H54 (cell line): ENCODE results near the gene ESYT1.
A peak's percentile ranks its signal among the peaks of the same experiment; 100 is the strongest.
"Not testable (repeated sequence)": the region's sequence is repeated elsewhere in the genome, so short reads cannot be mapped to it uniquely, and the experiment has no call there.

Source experiments
- DNase-seq: peaks from one replicate; pipeline ENCODE4 v3.0.0; 2011; ENCODE audit warnings: low spot score, mixed read lengths; ENCODE audit not compliant: insufficient read length
- FAIRE-seq: peaks from 3 replicates; lab custom pipeline; 2011; peaks lifted over from hg19 to GRCh38; lab: Jason Lieb, UNC
- POLR2A ChIP-seq: IDR thresholded peaks from 2 replicates; pipeline ENCODE4 v1.6.1; 2011; ENCODE audit warnings: low read depth, mild to moderate bottlenecking, low read length

Gene ESYT1

DNA sequence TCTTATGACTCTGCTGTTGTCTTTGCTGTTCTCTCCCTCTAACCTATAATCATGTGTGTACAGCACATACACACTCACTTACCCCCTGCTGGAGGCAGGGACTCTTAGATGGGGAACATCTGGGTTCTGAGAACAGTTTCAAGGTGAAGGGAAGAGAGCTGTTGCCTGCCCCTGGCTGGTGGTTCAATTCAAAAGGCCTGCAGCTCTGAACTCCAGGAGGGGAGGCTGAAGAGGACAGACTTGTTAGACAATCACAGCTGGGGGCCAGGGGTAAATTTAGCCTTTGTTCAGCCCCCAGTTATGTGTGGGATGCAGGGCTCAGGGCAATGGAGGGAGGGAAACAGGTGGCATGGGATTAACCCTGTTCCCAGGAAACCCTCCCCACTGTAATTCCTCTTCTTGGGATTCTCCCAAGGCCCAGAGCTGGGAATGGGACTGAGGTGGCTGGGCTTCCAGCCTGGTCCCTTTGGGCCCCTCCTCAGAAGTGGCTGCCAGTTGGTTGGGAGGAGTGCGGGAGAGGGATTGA, 26.2 kb downstream of the ESYT1 start:
- TF ChIP-seq POLR2A, result no peak
- FAIRE-seq, result no peak
- DNase-seq, result no peak

DNA sequence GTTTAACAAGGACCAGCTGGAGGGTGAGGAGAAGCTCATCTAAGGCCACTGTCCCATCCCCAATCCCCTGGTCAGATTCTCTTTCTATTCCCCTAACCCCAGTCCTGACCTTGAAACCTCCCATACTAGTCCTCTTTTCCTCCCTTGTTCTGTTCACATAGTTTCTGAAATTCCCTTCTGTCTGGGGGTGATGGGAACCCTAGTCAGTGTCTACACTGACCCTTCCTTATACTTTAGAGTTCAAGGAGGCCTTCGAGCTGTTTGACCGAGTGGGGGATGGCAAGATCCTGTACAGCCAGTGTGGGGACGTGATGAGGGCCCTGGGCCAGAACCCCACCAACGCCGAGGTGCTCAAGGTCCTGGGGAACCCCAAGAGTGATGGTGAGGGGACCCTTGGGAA, 26.8 kb downstream of the ESYT1 start:
- DNase-seq (no peak), FAIRE-seq (no peak)
- no peak for TF ChIP-seq POLR2A

DNA sequence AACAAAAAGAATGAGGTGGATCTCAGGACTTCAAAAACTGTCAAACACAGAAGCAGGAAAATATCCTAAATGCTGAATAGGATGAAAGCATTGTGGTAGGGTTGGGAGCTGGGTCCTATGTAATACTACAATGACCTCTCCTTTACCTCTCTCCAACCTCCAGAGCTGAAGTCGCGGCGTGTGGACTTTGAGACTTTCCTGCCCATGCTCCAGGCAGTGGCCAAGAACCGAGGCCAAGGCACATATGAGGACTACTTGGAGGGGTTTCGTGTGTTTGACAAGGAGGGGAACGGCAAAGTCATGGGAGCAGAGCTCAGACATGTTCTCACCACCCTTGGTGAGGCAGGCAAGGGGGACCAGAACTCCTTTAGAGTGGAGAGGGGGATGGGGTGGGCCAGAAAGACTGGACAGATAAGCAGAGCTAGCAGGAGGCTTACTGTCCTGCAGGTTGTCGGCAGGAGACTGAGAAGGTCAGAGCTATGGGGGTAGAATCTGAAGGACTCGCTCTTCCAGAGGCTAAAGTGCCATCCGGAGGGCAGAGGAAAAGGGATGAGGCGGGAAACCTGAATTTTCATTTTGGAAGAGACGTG, 27.3 kb downstream of the ESYT1 start:
- DNase-seq (no peak), FAIRE-seq (no peak)
- no peak for TF ChIP-seq POLR2A

DNA sequence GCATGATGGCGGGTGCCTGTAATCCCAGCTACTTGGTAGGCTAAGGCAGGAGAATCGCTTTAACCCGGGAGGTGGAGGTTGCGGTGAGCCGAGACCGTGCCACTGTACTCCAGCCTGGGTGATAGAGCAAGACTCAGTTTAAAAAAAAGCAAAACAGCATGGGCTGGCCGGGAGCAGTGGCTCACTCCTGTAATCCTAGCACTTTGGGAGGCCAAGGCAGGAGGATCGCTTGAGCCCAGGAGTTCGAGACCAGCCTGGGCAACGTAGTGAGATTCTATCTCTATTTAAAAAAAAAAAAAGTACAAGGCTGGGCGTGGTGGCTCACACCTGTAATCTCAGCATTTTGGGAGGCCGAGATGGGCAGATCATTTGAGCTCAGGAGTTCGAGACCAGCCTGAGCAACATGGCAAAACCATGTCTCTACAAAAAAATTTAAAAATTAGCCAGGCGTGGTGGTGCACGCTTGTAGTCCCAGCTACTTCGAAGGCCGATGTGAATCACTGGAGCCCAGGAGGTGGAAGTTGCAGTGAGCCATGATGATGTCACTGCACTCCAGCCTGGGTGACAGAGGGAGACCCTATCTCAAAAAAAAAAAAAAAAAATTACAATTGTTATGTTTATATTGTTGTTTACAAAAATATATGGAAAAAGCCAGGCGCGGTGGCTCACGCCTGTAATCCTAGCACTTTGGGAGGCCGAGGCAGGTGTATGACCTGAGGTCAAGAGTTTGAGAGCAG, 28.6 kb downstream of the ESYT1 start:
- not testable (repeated sequence) for FAIRE-seq, DNase-seq

DNA sequence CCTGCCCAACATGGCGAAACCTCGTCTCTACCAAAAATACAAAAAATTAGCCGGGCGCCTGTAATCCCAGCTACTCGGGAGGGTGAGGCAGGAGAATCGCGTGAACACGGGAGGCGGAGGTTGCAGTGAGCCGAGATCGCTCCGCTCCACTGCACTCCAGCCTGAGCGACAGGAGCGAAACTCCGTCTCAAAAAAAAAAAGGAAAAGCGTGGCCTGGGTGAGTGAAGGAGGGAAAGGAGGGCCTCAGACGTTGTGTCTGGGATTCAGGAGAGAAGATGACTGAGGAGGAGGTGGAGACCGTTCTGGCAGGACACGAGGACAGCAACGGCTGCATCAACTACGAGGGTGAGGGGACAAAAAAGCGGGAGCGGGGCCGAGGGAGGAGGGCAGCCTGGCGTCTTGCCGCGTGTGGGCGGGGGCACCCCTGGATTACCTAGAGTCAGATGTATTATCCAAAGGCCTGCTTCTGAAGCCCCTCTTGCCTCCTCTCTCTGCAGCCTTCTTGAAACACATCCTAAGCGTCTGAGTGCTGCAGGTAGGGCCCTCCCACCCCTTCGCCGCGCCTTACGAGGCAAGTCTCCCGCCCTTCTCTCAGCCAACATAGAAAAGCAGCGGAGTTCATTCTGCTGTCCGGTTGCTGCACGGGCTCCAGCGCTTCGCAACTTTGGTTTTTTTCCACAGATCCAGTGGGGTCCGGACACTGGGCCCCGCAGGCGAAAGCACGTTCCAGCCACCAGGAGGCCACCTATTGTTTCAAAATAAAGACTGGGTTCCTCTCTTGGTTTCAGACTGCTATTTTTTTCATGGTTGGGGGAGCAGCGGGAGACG, 29.3 kb downstream of the ESYT1 start:
- DNase-seq, result peak; percentile 57
- FAIRE-seq, result no peak
- TF ChIP-seq POLR2A, result peak; percentile 27; the same call in 1 of the 2 replicates

DNA sequence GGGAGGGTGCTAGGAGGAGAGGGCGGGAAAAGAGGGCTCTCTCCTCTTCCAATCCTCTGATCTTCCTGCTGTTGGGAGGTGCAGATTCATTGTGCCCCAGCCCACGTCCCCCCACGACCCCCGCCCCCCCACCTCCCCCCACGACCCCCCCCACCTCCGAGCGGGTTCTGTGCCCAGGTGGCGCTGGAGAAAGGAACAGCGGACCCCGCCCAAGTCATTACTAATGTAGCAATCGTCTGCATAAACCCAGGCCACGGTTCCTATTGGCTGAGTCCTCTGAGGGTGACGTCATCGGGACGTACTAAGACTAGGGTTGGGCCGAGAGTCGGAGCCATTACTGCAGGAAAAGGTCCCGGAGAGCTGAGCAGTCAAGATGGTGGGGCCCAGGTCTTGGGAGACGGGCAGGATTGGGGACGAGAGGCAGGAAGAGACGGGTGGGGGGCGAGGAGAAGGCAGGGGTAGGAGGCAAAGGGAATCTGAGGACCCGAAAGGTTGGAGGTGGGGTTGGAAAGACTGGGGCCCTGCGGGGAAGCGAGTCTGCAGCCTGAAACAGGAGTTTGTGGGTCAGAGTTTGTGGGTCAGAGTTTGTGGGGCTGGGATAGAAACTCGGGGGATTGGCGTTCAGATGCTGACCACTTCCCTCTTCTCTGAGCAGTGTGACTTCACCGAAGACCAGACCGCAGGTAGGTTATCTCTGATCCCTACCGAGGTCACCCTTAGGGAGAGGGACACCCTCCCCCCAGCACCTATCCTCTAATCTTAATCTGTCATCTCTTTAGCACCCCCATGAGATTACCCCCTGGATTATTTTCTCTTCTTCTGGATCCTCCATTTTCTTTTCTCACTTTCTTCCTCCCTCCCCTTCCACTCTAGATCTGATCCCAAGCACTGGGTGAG, 30.2 kb downstream of the ESYT1 start, which contains the start of gene MYL6:
MYL6 (plus strand) TSS at position 331 of the 897 bp plus-strand sequence; CDS start at position 374, 43 bp downstream.
- DNase-seq, result peak; percentile 81
- peak; percentile 96 for TF ChIP-seq POLR2A
- FAIRE-seq, result no peak

DNA sequence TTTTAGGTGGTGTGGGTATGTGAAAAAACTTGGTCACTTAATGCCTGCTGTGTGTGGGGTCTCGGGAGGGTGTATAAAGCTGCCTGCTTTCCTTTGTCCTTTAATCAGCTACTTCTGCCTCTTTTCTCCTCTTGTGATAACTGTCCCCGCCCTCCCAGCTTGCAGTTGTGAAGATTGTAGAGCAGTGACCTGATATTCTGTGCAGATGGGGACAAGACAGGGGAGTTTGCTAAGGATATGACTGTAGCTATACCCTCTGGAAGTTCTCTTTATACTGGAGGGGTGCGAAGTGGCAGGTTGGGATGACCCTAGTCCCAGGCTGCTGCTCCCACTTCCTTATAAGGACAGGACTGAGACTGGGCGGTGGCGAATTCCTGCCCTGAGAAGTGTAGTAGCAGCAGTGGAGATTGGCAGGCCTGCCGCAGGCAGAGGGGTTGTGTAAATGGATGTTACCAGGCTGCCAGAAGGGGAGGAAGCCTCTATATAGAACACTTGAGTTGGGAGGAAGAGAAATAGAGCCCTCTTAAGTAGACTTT, 30.9 kb downstream of the ESYT1 start:
- no peak for TF ChIP-seq POLR2A
- DNase-seq (no peak), FAIRE-seq (no peak)

DNA sequence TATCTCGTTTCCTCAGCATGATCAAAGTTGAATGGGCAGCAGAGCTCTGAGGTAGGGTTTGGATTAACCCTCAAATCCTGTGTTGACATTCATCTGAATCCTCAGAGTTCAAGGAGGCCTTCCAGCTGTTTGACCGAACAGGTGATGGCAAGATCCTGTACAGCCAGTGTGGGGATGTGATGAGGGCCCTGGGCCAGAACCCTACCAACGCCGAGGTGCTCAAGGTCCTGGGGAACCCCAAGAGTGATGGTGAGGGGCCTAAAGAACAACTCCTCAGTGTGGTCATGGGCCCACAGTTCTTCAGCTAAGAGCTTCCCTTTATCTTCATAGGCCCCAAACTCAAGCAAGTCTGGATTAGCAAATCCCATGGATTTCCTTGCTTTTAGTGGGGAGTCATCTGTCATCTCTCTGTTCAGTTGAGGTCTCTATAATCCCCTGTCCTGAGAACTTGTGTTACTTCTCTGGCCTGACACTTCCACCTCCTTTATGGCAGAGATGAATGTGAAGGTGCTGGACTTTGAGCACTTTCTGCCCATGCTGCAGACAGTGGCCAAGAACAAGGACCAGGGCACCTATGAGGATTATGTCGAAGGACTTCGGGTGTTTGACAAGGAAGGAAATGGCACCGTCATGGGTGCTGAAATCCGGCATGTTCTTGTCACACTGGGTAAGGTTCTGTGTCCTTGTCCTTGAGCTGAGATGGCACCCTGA, 31.6 kb downstream of the ESYT1 start:
- no peak for FAIRE-seq
- no peak for TF ChIP-seq POLR2A
- DNase-seq, result no peak

DNA sequence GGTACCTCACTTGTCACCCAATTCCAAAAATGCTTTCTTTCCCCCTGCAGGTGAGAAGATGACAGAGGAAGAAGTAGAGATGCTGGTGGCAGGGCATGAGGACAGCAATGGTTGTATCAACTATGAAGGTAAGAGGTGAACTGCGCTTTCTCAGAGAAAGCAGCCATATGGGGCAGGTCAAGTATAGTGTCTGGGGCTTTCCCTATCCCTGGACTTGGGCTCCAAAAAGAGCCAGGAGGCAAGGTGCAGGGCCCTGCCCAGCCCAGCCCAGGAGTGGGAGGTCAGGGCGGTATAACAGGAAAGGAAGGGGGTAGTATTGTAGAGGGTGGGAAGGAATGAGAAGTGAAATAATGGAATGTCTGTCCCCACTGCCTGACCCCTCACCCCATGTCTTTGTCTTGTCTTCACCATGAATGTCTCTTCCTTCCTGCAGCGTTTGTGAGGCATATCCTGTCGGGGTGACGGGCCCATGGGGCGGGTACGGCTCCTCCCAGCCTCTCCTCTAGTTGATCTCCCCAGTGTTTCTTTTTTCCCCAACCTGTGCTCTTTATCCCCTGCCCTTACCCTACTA, 32.2 kb downstream of the ESYT1 start:
- TF ChIP-seq POLR2A, result no peak
- FAIRE-seq (no peak), DNase-seq (no peak)

DNA sequence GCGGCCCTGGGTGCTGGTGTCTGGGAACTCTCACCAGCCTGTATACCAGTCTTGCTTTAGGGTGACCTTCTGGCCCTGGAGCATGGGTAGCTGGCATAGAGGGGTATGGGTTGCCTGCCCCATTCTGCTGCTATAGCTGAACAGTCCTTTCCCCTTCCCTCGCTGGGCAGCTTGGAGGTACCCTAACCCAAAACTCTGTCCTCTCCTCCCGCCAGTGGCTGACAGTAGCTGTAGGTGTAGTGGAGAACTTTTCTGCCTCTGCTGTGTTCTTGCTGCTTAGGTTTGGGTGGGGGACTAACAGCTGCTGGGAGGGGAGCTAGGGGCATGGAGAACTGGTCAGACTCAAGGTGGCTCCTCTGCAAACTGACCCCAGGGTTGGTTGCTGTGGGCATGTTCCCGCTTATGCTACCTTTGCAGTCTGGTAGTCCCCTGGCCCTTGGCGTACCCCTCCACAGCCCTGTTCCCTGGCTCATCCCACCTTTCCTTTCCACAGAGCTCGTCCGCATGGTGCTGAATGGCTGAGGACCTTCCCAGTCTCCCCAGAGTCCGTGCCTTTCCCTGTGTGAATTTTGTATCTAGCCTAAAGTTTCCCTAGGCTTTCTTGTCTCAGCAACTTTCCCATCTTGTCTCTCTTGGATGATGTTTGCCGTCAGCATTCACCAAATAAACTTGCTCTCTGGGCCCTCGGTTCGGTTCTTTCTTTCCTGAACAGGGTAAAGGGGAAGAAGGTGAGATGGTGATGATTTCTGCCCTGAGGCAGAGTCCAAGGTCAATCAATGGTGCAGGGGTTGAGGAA, 33.0 kb downstream of the ESYT1 start:
- DNase-seq, result no peak
- no peak for FAIRE-seq
- TF ChIP-seq POLR2A, result no peak

DNA sequence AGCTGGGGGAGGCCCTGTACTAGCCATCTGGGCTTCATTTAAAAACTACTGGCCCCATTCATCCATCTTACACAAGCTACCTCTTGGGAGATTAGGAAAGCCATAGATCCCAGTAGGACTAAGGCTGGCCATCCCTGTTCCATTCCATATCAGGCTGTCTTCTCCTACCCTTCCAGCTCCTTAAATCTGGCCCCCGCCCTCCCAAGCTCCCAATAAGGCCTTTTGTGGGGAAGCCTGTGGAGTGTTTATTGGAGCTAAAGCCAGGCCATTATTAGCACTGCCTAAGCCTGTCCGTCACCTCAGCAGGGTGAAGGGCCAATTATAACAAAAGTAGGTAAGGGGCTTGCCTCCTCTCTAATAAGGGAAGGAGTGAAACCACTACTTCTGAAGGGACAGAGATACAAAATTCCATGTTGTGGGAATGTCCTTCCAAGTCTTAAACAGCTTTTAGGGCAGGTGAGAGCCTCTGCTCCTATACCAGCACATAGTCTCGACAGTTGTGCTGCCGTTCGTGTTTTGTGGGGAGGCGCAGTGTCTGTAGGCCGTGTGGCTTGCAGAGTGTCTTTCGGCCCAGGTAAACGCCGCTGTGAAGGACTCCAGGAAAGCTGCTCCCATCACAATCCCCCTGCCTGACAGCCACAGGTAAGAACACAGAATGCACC, 33.8 kb downstream of the ESYT1 start:
- no peak for TF ChIP-seq POLR2A
- DNase-seq (no peak), FAIRE-seq (no peak)
